ENCODE results near the gene HILPDA. TPM values are rescaled to one million over a fixed set of nuclear protein-coding genes. Genes with fewer than 3 reads are reported as not detected.

Gene HILPDA
- total and polyA plus RNA-seq, 5 donors, result 6.2 to 10.6 (median 6.8) TPM

GRCh38 chr7:128417071-128417470, 38.6 kb upstream of the HILPDA start:
- H3K9me3 ChIP-seq (ENCODE audit: control insufficient read depth, low read length), result no peaks in the 10 kb centered on the region
- H3K4me3 ChIP-seq (ENCODE audit: low read length), result no peak overlapping the region
- H3K4me1 ChIP-seq (ENCODE audit: control insufficient read depth, insufficient read depth, low read length), result no peaks in the 10 kb centered on the region
- ATAC-seq, result no peak
- no peak for DNase-seq
- intact Hi-C loops (cut with DNase I), result no loop called here
- WGBS, result 86% methylated on average over 3 of the region's 3 CpGs
- no peaks in the 10 kb centered on the region for H3K27me3 ChIP-seq (ENCODE audit: control insufficient read depth, insufficient read depth)
- H3K27ac ChIP-seq (ENCODE audit: low read length), result no peak overlapping the region

GRCh38 chr7:128419257-128419656, 36.4 kb upstream of the HILPDA start:
- Histone ChIP-seq H3K4me3 (ENCODE audit: low read length) (no peak overlapping the region), H3K27me3 (ENCODE audit: control insufficient read depth, insufficient read depth) (no peaks in the 10 kb centered on the region), H3K4me1 (ENCODE audit: control insufficient read depth, insufficient read depth, low read length) (no peaks in the 10 kb centered on the region), H3K27ac (ENCODE audit: low read length) (no peak overlapping the region), H3K9me3 (ENCODE audit: control insufficient read depth, low read length) (no peaks in the 10 kb centered on the region)
- no peak for DNase-seq
- ATAC-seq, result no peak
- 83% methylated on average over 7 of the region's 7 CpGs for WGBS
- intact Hi-C loops (cut with DNase I), result no loop called here

GRCh38 chr7:128420773-128421172, 34.9 kb upstream of the HILPDA start:
- Histone ChIP-seq H3K4me3 (ENCODE audit: low read length) (no peak overlapping the region), H3K9me3 (ENCODE audit: control insufficient read depth, low read length) (no peaks in the 10 kb centered on the region), H3K4me1 (ENCODE audit: control insufficient read depth, insufficient read depth, low read length) (no peaks in the 10 kb centered on the region), H3K27ac (ENCODE audit: low read length) (no peak overlapping the region), H3K27me3 (ENCODE audit: control insufficient read depth, insufficient read depth) (no peaks in the 10 kb centered on the region)
- WGBS, result 81% methylated on average over 1 of the region's 1 CpG
- ATAC-seq (no peak), DNase-seq (no peak)
- intact Hi-C loops (cut with DNase I), result no loop called here

GRCh38 chr7:128421384-128421783, 34.3 kb upstream of the HILPDA start:
- WGBS, result 87% methylated on average over 1 of the region's 1 CpG
- H3K27ac ChIP-seq (ENCODE audit: low read length), result no peak overlapping the region
- DNase-seq, result no peak
- intact Hi-C loops (cut with DNase I), result no loop called here
- no peaks in the 10 kb centered on the region for H3K9me3 ChIP-seq (ENCODE audit: control insufficient read depth, low read length)
- H3K4me3 ChIP-seq (ENCODE audit: low read length), result no peak overlapping the region
- no peaks in the 10 kb centered on the region for H3K4me1 ChIP-seq (ENCODE audit: control insufficient read depth, insufficient read depth, low read length)
- ATAC-seq, result no peak
- H3K27me3 ChIP-seq (ENCODE audit: control insufficient read depth, insufficient read depth), result no peaks in the 10 kb centered on the region

GRCh38 chr7:128422037-128422436, 33.6 kb upstream of the HILPDA start:
- WGBS, result 71% methylated on average over 1 of the region's 1 CpG

GRCh38 chr7:128422842-128423241, 32.8 kb upstream of the HILPDA start:
- 51% methylated on average over 3 of the region's 3 CpGs for WGBS
- intact Hi-C loops (cut with DNase I), result no loop called here
- Histone ChIP-seq H3K4me1 (ENCODE audit: control insufficient read depth, insufficient read depth, low read length) (no peaks in the 10 kb centered on the region), H3K4me3 (ENCODE audit: low read length) (no peak overlapping the region), H3K27me3 (ENCODE audit: control insufficient read depth, insufficient read depth) (no peaks in the 10 kb centered on the region), H3K27ac (ENCODE audit: low read length) (no peak overlapping the region), H3K9me3 (ENCODE audit: control insufficient read depth, low read length) (no peaks in the 10 kb centered on the region)
- DNase-seq, result peak in 2 of 3 donors; percentile 74 to 83
- peak; percentile 45 to 62 for ATAC-seq

More at GRCh38 chr7:128422037-128422436, 33.6 kb upstream of the HILPDA start:
- Histone ChIP-seq H3K4me1 (ENCODE audit: control insufficient read depth, insufficient read depth, low read length) (no peaks in the 10 kb centered on the region), H3K9me3 (ENCODE audit: control insufficient read depth, low read length) (no peaks in the 10 kb centered on the region), H3K27me3 (ENCODE audit: control insufficient read depth, insufficient read depth) (no peaks in the 10 kb centered on the region), H3K27ac (ENCODE audit: low read length) (no peak overlapping the region), H3K4me3 (ENCODE audit: low read length) (no peak overlapping the region)
- intact Hi-C loops (cut with DNase I), result no loop called here
- ATAC-seq (no peak), DNase-seq (no peak)

- Histone ChIP-seq H3K27me3 (ENCODE audit: control insufficient read depth, insufficient read depth) (no peaks in the 10 kb centered on the region), H3K9me3 (ENCODE audit: control insufficient read depth, low read length) (no peaks in the 10 kb centered on the region), H3K27ac (ENCODE audit: low read length) (no peak overlapping the region), H3K4me1 (ENCODE audit: control insufficient read depth, insufficient read depth, low read length) (no peaks in the 10 kb centered on the region), H3K4me3 (ENCODE audit: low read length) (no peak overlapping the region)
- intact Hi-C loops (cut with DNase I), result loop anchor here in 1 of 4 donors (2.0 kb wide), 1 partner anchor 26 kb away; no protein-coding TSS in a partner anchor
- no peak for ATAC-seq
- WGBS, result 65% methylated on average over 1 of the region's 1 CpG
- DNase-seq, result no peak
Observed at GRCh38 chr7:128424686-128425275, 30.9 kb upstream of the HILPDA start.

GRCh38 chr7:128425850-128426249, 29.8 kb upstream of the HILPDA start:
- WGBS, result 41% methylated on average over 4 of the region's 4 CpGs

GRCh38 chr7:128427289-128427891, 28.3 kb upstream of the HILPDA start:
- H3K4me1 ChIP-seq (ENCODE audit: control insufficient read depth, insufficient read depth, low read length), result no peaks in the 10 kb centered on the region
- ATAC-seq, result peak; percentile 44 to 49
- intact Hi-C loops (cut with DNase I), result loop anchor here in 2 of 4 donors (1.0 to 2.0 kb wide), 2 partner anchors 32 to 33 kb away; no protein-coding TSS in a partner anchor
- no peak overlapping the region for H3K4me3 ChIP-seq (ENCODE audit: low read length)
- peak in 1 of 3 donors; percentile 50 for DNase-seq
- H3K27ac ChIP-seq (ENCODE audit: low read length), result no peak overlapping the region
- 15% methylated on average over 7 of the region's 7 CpGs for WGBS
- H3K27me3 ChIP-seq (ENCODE audit: control insufficient read depth, insufficient read depth), result no peaks in the 10 kb centered on the region
- no peaks in the 10 kb centered on the region for H3K9me3 ChIP-seq (ENCODE audit: control insufficient read depth, low read length)

More at GRCh38 chr7:128425850-128426249, 29.8 kb upstream of the HILPDA start:
- intact Hi-C loops (cut with DNase I), result loop anchor here in 1 of 4 donors (2.0 kb wide), 2 partner anchors 27 to 35 kb away; no protein-coding TSS in a partner anchor
- DNase-seq (peak; percentile 61 to 86 (median 73)), ATAC-seq (peak; percentile 18 to 63)
- Histone ChIP-seq H3K4me3 (ENCODE audit: low read length) (no peak overlapping the region), H3K9me3 (ENCODE audit: control insufficient read depth, low read length) (no peaks in the 10 kb centered on the region), H3K4me1 (ENCODE audit: control insufficient read depth, insufficient read depth, low read length) (no peaks in the 10 kb centered on the region), H3K27me3 (ENCODE audit: control insufficient read depth, insufficient read depth) (no peaks in the 10 kb centered on the region), H3K27ac (ENCODE audit: low read length) (no peak overlapping the region)

GRCh38 chr7:128430207-128430606, 25.5 kb upstream of the HILPDA start:
- DNase-seq, result no peak
- intact Hi-C loops (cut with DNase I), result no loop called here
- Histone ChIP-seq H3K4me3 (ENCODE audit: low read length) (no peak overlapping the region), H3K27me3 (ENCODE audit: control insufficient read depth, insufficient read depth) (no peaks in the 10 kb centered on the region), H3K27ac (ENCODE audit: low read length) (no peak overlapping the region), H3K9me3 (ENCODE audit: control insufficient read depth, low read length) (no peaks in the 10 kb centered on the region), H3K4me1 (ENCODE audit: control insufficient read depth, insufficient read depth, low read length) (no peaks in the 10 kb centered on the region)
- no peak for ATAC-seq
- WGBS, result 72% methylated on average over 3 of the region's 3 CpGs

GRCh38 chr7:128431221-128431620, 24.5 kb upstream of the HILPDA start:
- Histone ChIP-seq H3K27ac (ENCODE audit: low read length) (no peak overlapping the region), H3K4me3 (ENCODE audit: low read length) (no peak overlapping the region), H3K27me3 (ENCODE audit: control insufficient read depth, insufficient read depth) (no peaks in the 10 kb centered on the region), H3K9me3 (ENCODE audit: control insufficient read depth, low read length) (no peaks in the 10 kb centered on the region), H3K4me1 (ENCODE audit: control insufficient read depth, insufficient read depth, low read length) (no peaks in the 10 kb centered on the region)
- WGBS, result 44% methylated on average over 6 of the region's 6 CpGs
- DNase-seq, result peak in 1 of 3 donors; percentile 58
- intact Hi-C loops (cut with DNase I), result no loop called here
- ATAC-seq, result peak; percentile 29 to 72

Data from right cardiac atrium (tissue), 5 donors.